ENCODE results near the gene FBXL3. TPM values are rescaled to one million over a fixed set of nuclear protein-coding genes. Genes with fewer than 3 reads are reported as not detected.
"Not testable (repeated sequence)": the region's sequence is repeated elsewhere in the genome, so short reads cannot be mapped to it uniquely, and the experiment has no call there.

The FBXL3 gene
- polyA plus RNA-seq, 6 donors from 2014 or later = 32.2 to 54.4 (median 45.1) TPM

GRCh38 chr13:77016251-77016812, 10.6 kb downstream of the FBXL3 start:
- Mint-ChIP-seq H3K9me3 (no peaks in the 10 kb centered on the region), H3K4me3 (no peak overlapping the region), H3K27me3 (no peaks in the 10 kb centered on the region), H3K36me3 (peaks cover 23 to 24% of the 10 kb centered on the region in 2 donors), H3K27ac (peak overlapping the region in 1 of 6 donors; percentile 21), H3K4me1 (peaks cover 20 to 34% (median 32%) of the 10 kb centered on the region in 3 donors)
- ATAC-seq (ENCODE audit: low read depth in 2 of 2) (no peak), DNase-seq (no peak)

- DNase-seq = no peak
- Mint-ChIP-seq H3K4me1 (peaks cover 21 to 29% (median 28%) of the 10 kb centered on the region in 3 donors), H3K9me3 (no peaks in the 10 kb centered on the region), H3K27ac (peak overlapping the region in 1 of 6 donors; percentile 40), H3K4me3 (no peak overlapping the region), H3K36me3 (peaks cover 23 to 24% of the 10 kb centered on the region in 2 donors), H3K27me3 (no peaks in the 10 kb centered on the region)
- ATAC-seq (ENCODE audit: low read depth in 2 of 2) = no peak
Measured at GRCh38 chr13:77014906-77015685, 11.9 kb downstream of the FBXL3 start.

- Mint-ChIP-seq H3K4me3 (no peak overlapping the region), H3K27ac (peak overlapping the region in 5 of 6 donors; percentile 45 to 82 (median 56)), H3K36me3 (peaks cover 23 to 24% of the 10 kb centered on the region in 2 donors), H3K27me3 (no peaks in the 10 kb centered on the region), H3K9me3 (no peaks in the 10 kb centered on the region), H3K4me1 (peaks cover 17 to 25% (median 21%) of the 10 kb centered on the region in 3 donors)
- no peak for ATAC-seq (ENCODE audit: low read depth in 2 of 2)
- no peak for DNase-seq
Measured at GRCh38 chr13:77013853-77014542, 13.0 kb downstream of the FBXL3 start.

GRCh38 chr13:77009719-77010118, 17.2 kb downstream of the FBXL3 start:
- not testable (repeated sequence) for H3K27me3 Mint-ChIP-seq; H3K9me3 Mint-ChIP-seq; H3K4me3 Mint-ChIP-seq; ATAC-seq (ENCODE audit: low read depth in 2 of 2); DNase-seq
- Mint-ChIP-seq H3K4me1 (peaks cover 12 to 25% (median 20%) of the 10 kb centered on the region in 3 donors), H3K27ac (peak overlapping the region in 1 of 6 donors; percentile 67), H3K36me3 (peaks cover 11 to 21% of the 10 kb centered on the region in 2 donors)

GRCh38 chr13:77009011-77009410, 17.9 kb downstream of the FBXL3 start:
- no peak for ATAC-seq (ENCODE audit: low read depth in 2 of 2)
- Mint-ChIP-seq H3K36me3 (peaks cover 10 to 13% of the 10 kb centered on the region in 2 donors), H3K4me1 (peaks cover 7 to 19% (median 14%) of the 10 kb centered on the region in 3 donors), H3K27me3 (no peaks in the 10 kb centered on the region), H3K4me3 (no peak overlapping the region), H3K27ac (peak overlapping the region in 1 of 6 donors; percentile 67), H3K9me3 (no peaks in the 10 kb centered on the region)
- DNase-seq = no peak

- H3K27me3 Mint-ChIP-seq, H3K9me3 Mint-ChIP-seq, DNase-seq, H3K36me3 Mint-ChIP-seq, H3K4me3 Mint-ChIP-seq: not testable (repeated sequence)
- Mint-ChIP-seq H3K4me1 (peaks cover 8 to 12% (median 11%) of the 10 kb centered on the region in 3 donors), H3K27ac (peak overlapping the region in 2 of 6 donors; percentile 15 to 41)
- peak; percentile 37 to 41 for ATAC-seq (ENCODE audit: low read depth in 2 of 2)
Measured at GRCh38 chr13:77008337-77008736, 18.6 kb downstream of the FBXL3 start.

- Mint-ChIP-seq H3K4me1 (peaks cover 13 to 22% (median 21%) of the 10 kb centered on the region in 3 donors), H3K9me3 (no peaks in the 10 kb centered on the region), H3K27ac (peak overlapping the region in 5 of 6 donors; percentile 21 to 87 (median 46)), H3K4me3 (no peak overlapping the region), H3K27me3 (no peaks in the 10 kb centered on the region), H3K36me3 (peaks cover 0 to 7% of the 10 kb centered on the region in 2 donors)
- no peak for ATAC-seq (ENCODE audit: low read depth in 2 of 2)
- no peak for DNase-seq
Measured at GRCh38 chr13:77002590-77003190, 24.3 kb downstream of the FBXL3 start.

GRCh38 chr13:77001963-77002587, 24.9 kb downstream of the FBXL3 start:
- Mint-ChIP-seq H3K4me3 (no peak overlapping the region), H3K4me1 (peaks cover 13 to 21% (median 18%) of the 10 kb centered on the region in 3 donors), H3K9me3 (no peaks in the 10 kb centered on the region), H3K27me3 (no peaks in the 10 kb centered on the region), H3K27ac (peak overlapping the region; percentile 12 to 83 (median 57)), H3K36me3 (peaks cover 0 to 7% of the 10 kb centered on the region in 2 donors)
- ATAC-seq (ENCODE audit: low read depth in 2 of 2) = no peak
- no peak for DNase-seq

GRCh38 chr13:77001540-77001939, 25.4 kb downstream of the FBXL3 start:
- H3K9me3 Mint-ChIP-seq = no peaks in the 10 kb centered on the region
- H3K4me1 Mint-ChIP-seq = peaks cover 14 to 22% (median 16%) of the 10 kb centered on the region in 3 donors
- peaks cover 0 to 10% of the 10 kb centered on the region in 2 donors for H3K36me3 Mint-ChIP-seq
- ATAC-seq (ENCODE audit: low read depth in 2 of 2) (no peak), DNase-seq (no peak)
- no peaks in the 10 kb centered on the region for H3K27me3 Mint-ChIP-seq
- H3K27ac Mint-ChIP-seq = peak overlapping the region in 5 of 6 donors; percentile 12 to 79 (median 49)
- H3K4me3 Mint-ChIP-seq = no peak overlapping the region

GRCh38 chr13:77000475-77000874, 26.5 kb downstream of the FBXL3 start:
- H3K27ac Mint-ChIP-seq = no peak overlapping the region
- ATAC-seq (ENCODE audit: low read depth in 2 of 2) (no peak), DNase-seq (no peak)
- no peaks in the 10 kb centered on the region for H3K27me3 Mint-ChIP-seq
- H3K36me3 Mint-ChIP-seq = peaks cover 0 to 15% of the 10 kb centered on the region in 2 donors
- H3K9me3 Mint-ChIP-seq = no peaks in the 10 kb centered on the region
- H3K4me3 Mint-ChIP-seq = no peak overlapping the region
- H3K4me1 Mint-ChIP-seq = peaks cover 14 to 27% (median 16%) of the 10 kb centered on the region in 3 donors

GRCh38 chr13:76994281-76994680, 32.7 kb downstream of the FBXL3 start:
- H3K4me3 Mint-ChIP-seq = peak overlapping the region; percentile 7 to 98 (median 42)
- H3K9me3 Mint-ChIP-seq = no peaks in the 10 kb centered on the region
- H3K27me3 Mint-ChIP-seq = no peaks in the 10 kb centered on the region
- H3K36me3 Mint-ChIP-seq = peaks cover 0 to 15% of the 10 kb centered on the region in 2 donors
- peak overlapping the region in 4 of 6 donors; percentile 41 to 97 (median 75) for H3K27ac Mint-ChIP-seq
- peaks cover 31 to 47% (median 40%) of the 10 kb centered on the region in 3 donors for H3K4me1 Mint-ChIP-seq
- no peak for ATAC-seq (ENCODE audit: low read depth in 2 of 2)
- DNase-seq = no peak

- H3K4me1 Mint-ChIP-seq = peaks cover 31 to 43% (median 37%) of the 10 kb centered on the region in 3 donors
- H3K4me3 Mint-ChIP-seq = peak overlapping the region in 7 of 8 donors; percentile 89 to 99 (median 97)
- peak overlapping the region in 5 of 6 donors; percentile 97 to 100 (median 99) for H3K27ac Mint-ChIP-seq
- H3K27me3 Mint-ChIP-seq = no peaks in the 10 kb centered on the region
- no peak for DNase-seq
- H3K9me3 Mint-ChIP-seq = no peaks in the 10 kb centered on the region
- no peak for ATAC-seq (ENCODE audit: low read depth in 2 of 2)
- peaks cover 0 to 12% of the 10 kb centered on the region in 2 donors for H3K36me3 Mint-ChIP-seq
Measured at GRCh38 chr13:76993473-76993872, 33.5 kb downstream of the FBXL3 start.

All from naive B cell (primary cell).